SK-N-SH (cell line): Measurements from ENCODE around the gene SREK1IP1. TPM values are rescaled to one million over a fixed set of nuclear protein-coding genes. Genes with fewer than 3 reads are reported as not detected.
A peak's percentile ranks its signal among the peaks of the same experiment; 100 is the strongest.
"Not testable (repeated sequence)": the region's sequence is repeated elsewhere in the genome, so short reads cannot be mapped to it uniquely, and the experiment has no call there.

Experiments
- CTCF ChIA-PET: fragments of 300-600, 350-600 bp; formaldehyde crosslinking; extraction: SDS; loops from one replicate; lab custom pipeline; 2021; lab: Yijun Ruan, JAX
- POLR2A ChIA-PET: fragments of 350-600 bp; sonication (Branson Sonifier 250); formaldehyde crosslinking; extraction: SDS; loops from one replicate; lab custom pipeline; 2020; ENCODE audit warnings: antibody characterized with exemption, inconsistent platforms; lab: Yijun Ruan, JAX
- DNase-seq: peaks from one replicate; pipeline ENCODE4 v3.0.0; 2012
- H2AFZ ChIP-seq: fragments of 200-600 bp; sonication (generic); 2 replicates; pipeline ENCODE4 v1.8.1; 2016; ENCODE audit warnings: antibody characterized with exemption, mild to moderate bottlenecking, low read depth
- H3F3A ChIP-seq: fragments of 200-600 bp; sonication (generic); replicated peaks from 2 replicates; pipeline ENCODE3; 2016; ENCODE audit warnings: antibody characterized with exemption, mild to moderate bottlenecking; ENCODE audit not compliant: insufficient read depth
- H3K27ac ChIP-seq, 2 experiments: fragments of 200-500 bp in 1 of 2; fragments of 200-600 bp in 1 of 2; sonication (Bioruptor generic) in 1 of 2; sonication (generic), shearing (Covaris generic) in 1 of 2; 2 replicates each; pipeline versions ENCODE4 v1.5.1 to v1.6.1; 2014 to 2016; ENCODE audit warnings: low read depth in 2 of 2, inconsistent platforms in 1 of 2, low read length in 1 of 2, mild to moderate bottlenecking in 1 of 2, mixed read lengths in 1 of 2
- H3K27me3 ChIP-seq: fragments of 200-600 bp; sonication (generic), shearing (Covaris generic); 2 replicates; pipeline ENCODE4 v1.6.1; 2016; ENCODE audit warnings: mixed run types; ENCODE audit not compliant: insufficient read depth
- H3K36me3 ChIP-seq, 2 experiments: fragments of 200-500 bp in 1 of 2; fragments of 200-600 bp in 1 of 2; sonication (Bioruptor generic) in 1 of 2; sonication (generic) in 1 of 2; replicated peaks in 1 of 2; 2 replicates each; pipeline versions ENCODE3 to v1.5.1; 2014 to 2016; ENCODE audit warnings: low read length in 1 of 2, mild to moderate bottlenecking in 1 of 2; ENCODE audit not compliant: insufficient read depth in 2 of 2, control insufficient read depth in 1 of 2
- H3K4me1 ChIP-seq, 2 experiments: fragments of 200-500 bp in 1 of 2; fragments of 200-600 bp in 1 of 2; sonication (Bioruptor generic) in 1 of 2; sonication (generic), shearing (Covaris generic) in 1 of 2; 2 replicates each; pipeline versions ENCODE4 v1.5.1 to v1.6.1; 2014 to 2016; ENCODE audit warnings: low read depth in 1 of 2, low read length in 1 of 2, mixed run types in 1 of 2; ENCODE audit not compliant: insufficient read depth in 2 of 2, control insufficient read depth in 1 of 2
- H3K4me2 ChIP-seq: fragments of 200-600 bp; sonication (generic), shearing (Covaris generic); 2 replicates; pipeline ENCODE4 v1.6.1; 2017; ENCODE audit warnings: mixed run types
- H3K4me3 ChIP-seq, 2 experiments: fragments of 200-500 bp in 1 of 2; fragments of 200-600 bp in 1 of 2; sonication (Bioruptor generic) in 1 of 2; sonication (generic), shearing (Covaris generic) in 1 of 2; 2 replicates each; pipeline versions ENCODE4 v1.5.1 to v1.8.1; 2014 to 2016; ENCODE audit warnings: low read depth in 2 of 2, inconsistent platforms in 1 of 2, low read length in 1 of 2, mild to moderate bottlenecking in 1 of 2, mixed read lengths in 1 of 2, moderate library complexity in 1 of 2
- H3K79me2 ChIP-seq: fragments of 200-600 bp; sonication (generic); 2 replicates; pipeline ENCODE4 v1.8.1; 2017; ENCODE audit warnings: mild to moderate bottlenecking; ENCODE audit not compliant: insufficient read depth
- H3K9ac ChIP-seq: fragments of 200-600 bp; sonication (generic); 2 replicates; pipeline ENCODE4 v1.6.1; 2017; ENCODE audit warnings: mixed run types
- H3K9me2 ChIP-seq: fragments of 200-600 bp; sonication (generic); 2 replicates; pipeline ENCODE4 v1.6.1; 2017; ENCODE audit warnings: mixed run types
- H3K9me3 ChIP-seq: fragments of 200-600 bp; sonication (generic); 2 replicates; pipeline ENCODE4 v1.6.1; 2017; ENCODE audit warnings: mixed run types, mild to moderate bottlenecking, moderate library complexity
- H4K20me1 ChIP-seq: fragments of 200-600 bp; sonication (generic); 2 replicates; pipeline ENCODE4 v1.6.1; 2017; ENCODE audit warnings: mild to moderate bottlenecking, mixed run types; ENCODE audit not compliant: insufficient read depth
- ELF1 ChIP-seq: IDR thresholded peaks from 2 replicates; pipeline ENCODE4 v1.4.0; 2012
- FOSL2 ChIP-seq: IDR thresholded peaks from 2 replicates; pipeline ENCODE4 v1.4.0; 2012; ENCODE audit warnings: low read depth, mild to moderate bottlenecking, moderate library complexity, borderline replicate concordance
- GABPA ChIP-seq: IDR thresholded peaks from 2 replicates; pipeline ENCODE4 v1.4.0; 2012; ENCODE audit warnings: low read depth, mild to moderate bottlenecking
- GATA2 ChIP-seq: sonication (generic); formaldehyde crosslinking; IDR thresholded peaks from 2 replicates; pipeline ENCODE4 v1.5.0; 2020; ENCODE audit warnings: mild to moderate bottlenecking, missing genetic modification reagents
- JUND ChIP-seq: IDR thresholded peaks from 2 replicates; pipeline ENCODE4 v1.4.0; 2012
- NFIC ChIP-seq: IDR thresholded peaks from 2 replicates; pipeline ENCODE4 v1.4.0; 2012; ENCODE audit warnings: borderline replicate concordance
- RAD21 ChIP-seq: IDR thresholded peaks from 2 replicates; pipeline ENCODE4 v1.6.1; 2012; ENCODE audit warnings: mild to moderate bottlenecking, low read length
- TEAD4 ChIP-seq: IDR thresholded peaks from 2 replicates; pipeline ENCODE4 v1.4.0; 2012; ENCODE audit warnings: mild to moderate bottlenecking, borderline replicate concordance; ENCODE audit not compliant: insufficient read depth
- WGBS: methylation state at CpG from one replicate; pipeline ENCODE4 v1.1.6; 2017; ENCODE audit warnings: low lambda C conversion rate; 5-methylcytosine and 5-hydroxymethylcytosine counted together
- polyA plus RNA-seq, 3 experiments: library from polyadenylated mRNA; depleted of rRNA; stranded (reverse); fragments of >200 nt; gene quantifications; 2 replicates each; pipeline ENCODE4 v1.2.3, GENCODE V29; 2012
- TF ChIP-seq, protein P1 (sequence below): fragments of 200-600 bp; sonication (generic); IDR thresholded peaks from 2 replicates; pipeline ENCODE4 v1.6.1; 2017; ENCODE audit warnings: antibody characterized with exemption, mild to moderate bottlenecking, moderate library complexity
- TF ChIP-seq, protein P2 (sequence below): IDR thresholded peaks from 2 replicates; pipeline ENCODE4 v1.4.0; 2012; ENCODE audit warnings: low read depth

SREK1IP1 gene
- polyA plus RNA-seq, 1 of the 3 experiments (the other 2 are of a cell fraction): 1.2 TPM

DNA sequence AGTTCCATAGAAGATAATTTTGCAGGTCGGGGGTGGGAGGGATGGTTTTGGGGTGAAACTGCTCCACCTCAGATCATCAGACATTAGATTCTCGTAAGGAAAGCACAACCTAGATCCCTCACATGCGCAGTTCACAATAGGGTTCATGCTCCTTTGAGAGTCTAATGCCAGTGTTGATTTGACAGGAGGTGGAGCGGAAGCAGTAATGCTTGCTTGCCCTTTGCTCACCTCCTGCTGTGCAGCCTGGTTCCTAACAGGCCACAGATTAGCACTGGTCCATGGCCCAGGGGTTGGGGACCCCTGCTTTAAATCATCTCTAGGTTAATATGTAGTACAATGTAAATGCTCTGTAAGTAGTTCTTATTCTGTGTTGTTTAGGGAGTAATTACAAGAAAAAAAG is 67.7 kb downstream of the SREK1IP1 start:
- Histone ChIP-seq H3K27me3 (peaks cover 4% of the 10 kb centered on the region; the same call in 1 of the 2 replicates), H3K4me2 (no peak overlapping the region), H4K20me1 (no peaks in the 10 kb centered on the region), H3K79me2 (no peaks in the 10 kb centered on the region), H3K9me3 (peaks cover 12% of the 10 kb centered on the region), H2AFZ (no peak overlapping the region), H3K9me2 (no peaks in the 10 kb centered on the region), H3K27ac (no peak overlapping the region), H3K4me1 (no peaks in the 10 kb centered on the region), H3K9ac (no peak overlapping the region), H3F3A (no peaks in the 10 kb centered on the region), H3K36me3 (no peaks in the 10 kb centered on the region), H3K4me3 (no peak overlapping the region)
- TF ChIP-seq RAD21 (no peak), NFIC (no peak), ELF1 (no peak), TEAD4 (no peak), GATA2 (no peak), GABPA (no peak), FOSL2 (no peak)
- TF ChIP-seq, protein P1, sequence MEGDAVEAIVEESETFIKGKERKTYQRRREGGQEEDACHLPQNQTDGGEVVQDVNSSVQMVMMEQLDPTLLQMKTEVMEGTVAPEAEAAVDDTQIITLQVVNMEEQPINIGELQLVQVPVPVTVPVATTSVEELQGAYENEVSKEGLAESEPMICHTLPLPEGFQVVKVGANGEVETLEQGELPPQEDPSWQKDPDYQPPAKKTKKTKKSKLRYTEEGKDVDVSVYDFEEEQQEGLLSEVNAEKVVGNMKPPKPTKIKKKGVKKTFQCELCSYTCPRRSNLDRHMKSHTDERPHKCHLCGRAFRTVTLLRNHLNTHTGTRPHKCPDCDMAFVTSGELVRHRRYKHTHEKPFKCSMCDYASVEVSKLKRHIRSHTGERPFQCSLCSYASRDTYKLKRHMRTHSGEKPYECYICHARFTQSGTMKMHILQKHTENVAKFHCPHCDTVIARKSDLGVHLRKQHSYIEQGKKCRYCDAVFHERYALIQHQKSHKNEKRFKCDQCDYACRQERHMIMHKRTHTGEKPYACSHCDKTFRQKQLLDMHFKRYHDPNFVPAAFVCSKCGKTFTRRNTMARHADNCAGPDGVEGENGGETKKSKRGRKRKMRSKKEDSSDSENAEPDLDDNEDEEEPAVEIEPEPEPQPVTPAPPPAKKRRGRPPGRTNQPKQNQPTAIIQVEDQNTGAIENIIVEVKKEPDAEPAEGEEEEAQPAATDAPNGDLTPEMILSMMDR: no peak
- TF ChIP-seq, protein P2, sequence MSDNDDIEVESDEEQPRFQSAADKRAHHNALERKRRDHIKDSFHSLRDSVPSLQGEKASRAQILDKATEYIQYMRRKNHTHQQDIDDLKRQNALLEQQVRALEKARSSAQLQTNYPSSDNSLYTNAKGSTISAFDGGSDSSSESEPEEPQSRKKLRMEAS: no peak
- no peak for DNase-seq
- ChIA-PET CTCF (no interaction called here), POLR2A (no interaction called here)
- 24% methylated on average over 4 of the region's 4 CpGs for WGBS

DNA sequence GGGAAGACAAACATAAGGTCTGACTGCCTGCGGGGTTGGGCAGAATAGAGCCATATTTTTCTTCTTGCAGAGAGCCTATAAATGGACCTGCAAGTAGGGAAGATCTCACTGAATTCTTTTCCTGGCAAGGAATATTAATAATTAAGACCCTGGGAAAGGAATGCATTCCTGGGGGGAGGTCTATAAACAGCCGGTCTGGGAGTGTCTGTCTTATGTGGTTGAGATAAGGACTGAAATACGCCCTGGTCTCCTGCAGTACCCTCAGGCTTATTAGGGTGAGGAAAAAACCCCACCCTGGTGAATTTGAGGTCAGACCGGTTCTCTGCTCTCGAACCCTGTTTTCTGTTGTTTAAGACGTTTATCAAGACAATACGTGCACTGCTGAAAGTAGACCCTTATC is 72.1 kb downstream of the SREK1IP1 start:
- H3K27me3 ChIP-seq, H3K36me3 ChIP-seq, H3K79me2 ChIP-seq, H3F3A ChIP-seq, H3K9ac ChIP-seq, CTCF ChIA-PET, H3K27ac ChIP-seq, POLR2A ChIA-PET, H3K4me3 ChIP-seq, H3K4me2 ChIP-seq, H2AFZ ChIP-seq, H3K9me2 ChIP-seq, DNase-seq, H4K20me1 ChIP-seq, H3K4me1 ChIP-seq: not testable (repeated sequence)
- WGBS: 29% methylated on average over 7 of the region's 7 CpGs
- peaks cover 21% of the 10 kb centered on the region for H3K9me3 ChIP-seq

DNA sequence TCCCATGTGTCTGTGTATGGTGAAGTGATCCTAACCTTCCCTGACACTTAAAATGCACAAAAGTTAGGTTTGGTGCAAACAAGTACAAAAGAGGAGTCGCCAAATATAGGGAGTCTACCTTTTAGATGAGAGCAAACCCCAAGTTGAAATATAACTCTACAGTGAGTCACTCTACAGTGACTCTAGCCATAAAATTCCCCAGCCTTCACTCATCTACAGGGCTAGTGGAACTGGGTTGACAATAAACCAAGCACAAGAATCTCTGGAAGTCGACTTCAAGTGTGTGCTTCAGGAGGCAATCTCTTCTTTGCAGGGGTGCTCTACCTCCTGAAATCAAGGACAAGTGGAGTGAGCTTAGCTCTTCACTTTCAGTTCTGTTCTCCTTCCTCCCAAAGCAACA is 74.9 kb downstream of the SREK1IP1 start:
- POLR2A ChIA-PET: no interaction called here
- 0% methylated on average over 1 of the region's 2 CpGs for WGBS
- Histone ChIP-seq H3K4me3 (no peak overlapping the region), H3K4me1 (no peaks in the 10 kb centered on the region; a peak in 1 of 4 replicates), H3K27me3 (peaks cover 36% of the 10 kb centered on the region), H2AFZ (no peak overlapping the region), H3K79me2 (no peaks in the 10 kb centered on the region), H3K36me3 (no peaks in the 10 kb centered on the region), H3K27ac (no peak overlapping the region), H3K9me3 (peaks cover 21% of the 10 kb centered on the region), H3K9ac (no peak overlapping the region), H4K20me1 (no peaks in the 10 kb centered on the region), H3K9me2 (no peaks in the 10 kb centered on the region), H3K4me2 (no peak overlapping the region), H3F3A (no peaks in the 10 kb centered on the region)
- DNase-seq: no peak
- CTCF ChIA-PET: no interaction called here
- TF ChIP-seq FOSL2: 0 out of 2 replicates have a peak, but pooled peaks have one; percentile 6
- TF ChIP-seq JUND: no peak
